AG08395 (cell line): Measurements from ENCODE around the gene PEA15.

Source experiments
- DNase-seq: peaks from one replicate; pipeline ENCODE4 v3.0.0; 2012; ENCODE audit warnings: mixed read lengths, low spot score

Gene PEA15, protein sequence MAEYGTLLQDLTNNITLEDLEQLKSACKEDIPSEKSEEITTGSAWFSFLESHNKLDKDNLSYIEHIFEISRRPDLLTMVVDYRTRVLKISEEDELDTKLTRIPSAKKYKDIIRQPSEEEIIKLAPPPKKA

DNA sequence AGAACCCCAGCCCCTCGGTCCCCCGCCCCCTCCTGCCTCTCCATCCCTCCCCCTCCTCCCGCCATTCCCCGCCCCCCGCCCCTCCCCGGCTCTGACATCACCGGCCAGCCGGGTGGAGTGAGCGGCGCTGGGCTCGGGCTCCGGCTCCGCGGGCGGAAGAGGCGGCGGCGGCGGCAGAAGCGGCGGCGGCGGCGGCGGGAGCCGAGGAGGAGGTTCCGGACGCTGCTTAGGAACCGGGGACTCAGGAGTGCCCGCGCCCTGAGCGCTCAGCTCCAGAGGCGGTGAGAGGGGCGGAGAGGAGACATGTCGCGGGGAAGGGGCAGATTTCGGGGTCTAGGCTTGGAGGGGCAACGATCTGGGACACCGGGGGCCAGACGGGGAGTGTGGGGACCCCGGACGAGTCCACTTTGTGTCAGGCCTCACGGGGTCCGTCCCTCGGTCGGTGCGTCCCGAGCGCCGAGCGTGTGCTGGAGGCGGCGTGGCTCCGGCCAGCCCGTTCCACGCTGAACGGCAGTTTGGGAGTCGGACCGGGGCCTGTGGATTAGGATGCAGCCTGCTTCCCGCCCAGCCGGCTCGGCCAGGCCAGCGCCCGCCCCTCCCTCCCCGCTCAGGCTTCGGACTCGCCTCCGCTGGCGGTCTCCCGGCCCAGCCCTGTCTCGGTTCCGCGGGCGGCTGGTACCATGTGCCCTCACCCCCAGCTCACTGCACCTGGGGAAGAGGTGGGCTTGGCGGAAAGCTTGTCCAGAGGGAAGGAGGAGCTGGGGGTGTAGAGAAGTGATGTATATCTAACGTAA lies at the start of gene PEA15:
TSS of gene PEA15 (plus strand) at position 143 of the 794 bp plus-strand sequence. CDS start 6,161 bp downstream, outside the sequence.
- DNase-seq: peak; percentile 92

DNA sequence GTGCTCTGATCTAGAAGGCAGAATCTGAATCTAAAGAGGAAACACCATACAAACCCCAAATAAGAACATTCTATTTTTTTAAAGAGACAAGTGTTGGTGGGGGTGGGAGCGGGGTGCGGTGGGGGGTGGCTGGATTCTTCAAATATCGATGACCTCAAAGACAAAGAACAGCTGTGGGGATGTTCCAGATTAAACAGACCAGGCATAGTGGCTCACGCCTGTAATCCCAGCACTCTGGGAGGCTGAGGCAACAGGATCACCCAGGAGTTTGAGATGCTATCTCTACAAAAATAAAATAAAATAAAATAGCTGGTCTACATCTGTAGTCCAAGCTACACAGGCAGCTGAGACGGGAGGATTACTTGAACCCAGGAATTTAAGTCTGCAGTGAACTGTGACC lies 48.8 kb upstream of the PEA15 start:
- DNase-seq: no peak

- no peak for DNase-seq
Measured at GRCh38 chr1:160157174-160157573, 48.0 kb upstream of the PEA15 start.

DNA sequence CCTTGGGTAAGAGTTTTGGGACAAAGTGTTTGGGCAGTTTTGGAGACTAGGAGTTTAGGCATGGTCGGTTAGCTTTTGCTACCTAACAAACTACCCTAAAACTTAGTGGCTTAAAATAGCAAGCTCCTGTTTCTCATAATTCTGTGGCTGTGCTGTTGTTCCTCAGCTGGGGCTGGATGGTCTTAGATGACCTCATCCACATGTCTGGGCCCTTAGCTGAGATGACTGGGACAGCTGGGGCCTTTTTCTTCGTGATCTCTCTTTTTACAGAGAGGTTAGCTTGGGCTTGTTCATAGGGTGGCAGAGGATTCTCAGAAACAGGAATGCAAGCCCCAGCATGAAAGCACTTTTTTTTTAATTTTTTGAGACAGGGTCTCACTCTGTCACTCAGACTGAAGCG lies 47.2 kb upstream of the PEA15 start:
- no peak for DNase-seq

DNA sequence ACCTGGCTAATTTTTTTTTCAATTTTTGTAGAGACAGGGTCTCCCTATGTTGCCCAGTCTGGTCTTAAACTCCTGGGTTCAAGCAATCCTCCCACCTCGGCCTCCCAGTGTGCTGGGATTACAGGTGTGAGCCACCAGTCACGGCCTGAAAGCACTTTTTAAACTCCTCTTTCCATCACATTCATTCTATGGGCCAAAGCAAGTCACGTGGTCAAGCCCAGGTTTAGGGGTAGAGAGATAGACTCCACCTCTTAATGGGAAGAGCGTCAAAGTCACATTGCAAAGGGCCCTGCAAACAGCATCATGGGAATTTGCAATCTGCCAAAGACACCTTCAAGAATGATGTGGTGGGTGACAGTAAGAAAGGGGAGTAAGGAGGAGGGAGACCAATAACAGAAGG lies 46.6 kb upstream of the PEA15 start:
- no peak for DNase-seq

DNA sequence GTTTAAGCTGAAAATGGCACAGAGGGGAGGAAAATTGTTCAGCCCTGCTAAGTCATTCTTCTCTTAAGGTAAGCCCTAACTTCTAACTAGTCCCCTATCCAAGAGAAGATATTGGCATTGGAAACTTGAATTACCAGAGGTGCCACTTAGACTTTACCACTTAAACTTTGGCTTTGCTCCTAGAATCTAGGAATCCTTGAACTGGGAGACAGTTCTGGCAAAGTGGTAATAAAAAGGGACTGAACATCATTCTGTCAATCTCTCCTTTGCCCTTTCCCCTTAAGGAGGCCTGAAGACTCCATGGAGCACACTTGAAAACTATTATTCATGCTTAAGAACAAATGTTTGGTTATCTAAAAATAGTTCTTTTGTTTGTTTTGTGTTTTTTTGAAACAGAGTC lies 45.3 kb upstream of the PEA15 start:
- DNase-seq: no peak

DNA sequence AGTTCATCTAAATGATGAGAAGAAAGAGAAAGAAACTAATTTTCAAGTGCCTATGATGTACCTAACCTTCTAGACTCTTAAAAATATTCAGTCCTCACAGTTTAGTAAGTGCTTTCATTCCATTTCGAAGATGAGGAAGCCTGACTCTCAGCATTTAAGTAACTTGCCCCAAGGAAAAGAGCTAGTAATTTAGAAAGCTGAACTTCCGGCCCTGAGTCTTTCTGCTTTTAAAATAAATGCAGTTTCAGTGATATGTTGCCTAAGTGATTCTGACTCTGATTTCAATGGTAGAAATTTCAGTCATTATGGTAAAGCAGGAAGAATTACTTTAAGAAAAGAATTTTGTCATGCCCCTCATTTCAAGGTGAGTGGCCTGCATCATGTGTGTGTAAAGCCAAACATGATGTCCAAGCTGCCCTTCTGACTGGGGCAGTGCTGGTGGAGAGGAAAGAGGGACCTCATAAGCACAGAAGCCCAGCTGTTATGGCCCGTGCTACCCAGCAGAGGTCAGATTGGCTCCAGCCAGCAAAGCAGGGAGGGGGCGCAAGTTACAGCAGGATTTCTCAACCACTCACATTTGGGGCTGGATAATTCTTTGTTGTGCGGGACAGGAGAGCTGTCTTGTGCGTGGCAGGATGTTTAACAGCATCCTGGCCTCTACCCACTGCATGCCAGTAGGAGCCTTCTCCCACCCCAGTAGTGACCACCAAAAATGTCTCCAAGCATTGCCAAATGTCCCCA lies 43.0 kb upstream of the PEA15 start:
- peak; percentile 42 for DNase-seq

- DNase-seq: no peak
Measured at GRCh38 chr1:160162931-160163330, 42.3 kb upstream of the PEA15 start.

DNA sequence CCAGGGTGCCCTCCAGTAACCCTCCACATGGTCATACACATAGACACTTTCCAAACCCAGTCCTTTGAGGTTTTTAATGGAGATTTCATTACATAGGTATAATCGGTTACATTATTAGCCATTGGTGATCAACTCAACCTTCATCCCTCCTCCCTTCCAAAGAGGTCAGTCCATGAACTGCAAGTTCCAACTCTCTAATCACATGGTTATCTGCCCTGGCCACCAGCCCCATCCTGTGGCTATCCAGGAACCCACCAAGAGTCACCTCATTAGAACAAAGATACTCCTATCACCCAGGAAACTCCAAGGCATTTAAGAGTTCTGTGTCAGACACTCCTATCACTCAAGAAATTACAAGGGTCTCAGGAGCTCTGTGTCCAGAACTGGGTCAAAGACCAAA lies 41.6 kb upstream of the PEA15 start:
- DNase-seq: peak; percentile 16

- DNase-seq: no peak
Measured at GRCh38 chr1:160164121-160164520, 41.1 kb upstream of the PEA15 start.

GRCh38 chr1:160166166-160166868 lies 38.9 kb upstream of the PEA15 start:
- DNase-seq: no peak

DNA sequence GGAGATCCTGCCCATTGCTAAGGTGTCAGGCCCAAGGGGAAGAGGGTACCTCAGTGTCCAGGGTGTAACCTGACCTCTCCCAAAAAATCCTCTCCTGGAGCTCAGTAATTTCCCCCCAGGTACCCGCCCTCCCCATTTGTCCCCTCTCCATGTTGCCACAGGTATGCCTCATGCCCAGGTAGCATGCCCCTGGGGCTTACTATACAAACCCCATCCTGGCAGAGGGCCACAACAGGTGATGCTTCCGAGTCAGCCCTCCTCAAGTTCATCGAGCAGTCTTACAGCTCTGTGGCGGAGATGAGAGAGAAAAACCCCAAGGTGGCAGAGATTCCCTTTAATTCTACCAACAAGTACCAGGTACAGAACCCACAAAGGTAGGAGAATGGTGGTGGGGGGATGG lies 38.1 kb upstream of the PEA15 start:
- no peak for DNase-seq

GRCh38 chr1:160167580-160167979 lies 37.6 kb upstream of the PEA15 start:
- DNase-seq: no peak

DNA sequence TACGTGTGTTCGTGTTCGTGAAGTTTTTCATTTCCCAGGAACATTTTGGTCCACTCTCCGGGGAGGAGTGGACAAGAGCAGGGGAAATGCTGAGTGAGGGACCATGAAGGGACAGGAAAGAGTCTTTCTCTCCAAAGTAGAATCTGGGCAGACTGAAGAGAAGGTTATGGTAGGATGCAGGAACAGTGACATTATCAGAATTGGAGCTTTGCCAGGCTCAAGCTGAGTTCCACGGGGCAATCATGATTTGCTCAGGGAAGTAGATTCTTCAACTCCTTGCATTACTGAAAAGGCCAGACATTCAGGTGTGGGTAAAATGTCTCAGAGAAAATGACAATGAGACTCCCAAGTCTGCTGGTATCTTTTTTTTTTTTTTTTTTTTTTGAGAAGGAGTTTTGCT lies 37.2 kb upstream of the PEA15 start:
- DNase-seq: no peak

GRCh38 chr1:160168609-160169369 lies 36.4 kb upstream of the PEA15 start:
- peak; percentile 46 for DNase-seq

DNA sequence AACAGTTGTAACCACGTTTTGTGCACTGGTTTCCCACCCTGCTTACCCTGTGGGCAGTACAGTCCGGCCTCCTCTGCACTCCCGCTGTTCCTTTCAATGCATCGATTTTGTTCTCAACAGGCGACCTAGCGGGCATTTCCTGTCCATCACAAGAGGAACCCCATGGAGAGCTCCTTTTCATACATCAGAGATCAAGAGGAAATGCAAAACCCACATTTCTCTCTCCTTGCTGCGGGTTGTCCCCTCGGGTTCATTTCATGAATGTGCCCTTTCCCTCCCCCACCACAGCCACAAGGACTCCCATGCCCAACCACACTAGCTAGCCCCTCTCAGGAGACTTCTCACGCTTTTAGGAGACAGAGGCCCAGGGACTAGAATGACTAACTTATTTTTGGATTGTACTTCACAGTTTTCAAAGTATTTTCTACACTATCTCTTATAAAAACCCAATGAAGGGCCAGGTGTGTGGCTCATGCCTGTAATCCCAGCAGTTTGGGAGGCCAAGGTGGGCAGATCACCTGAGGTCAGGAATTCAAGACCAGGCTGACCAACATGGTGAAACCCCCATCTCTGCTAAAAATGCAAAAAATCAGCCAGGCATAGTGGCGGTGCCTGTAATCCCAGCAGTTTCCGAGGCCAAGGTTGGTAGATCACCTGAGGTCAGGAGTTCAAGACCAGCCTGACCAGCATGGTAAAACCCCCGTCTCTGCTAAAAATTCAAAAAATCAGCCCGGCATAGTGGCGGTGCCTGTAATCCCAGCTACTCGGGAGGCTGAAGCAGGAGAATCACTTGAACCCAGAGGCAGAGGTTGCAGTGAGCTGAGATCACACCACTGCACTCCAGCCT lies 35.4 kb upstream of the PEA15 start:
- DNase-seq: no peak

GRCh38 chr1:160171354-160171753 lies 33.8 kb upstream of the PEA15 start:
- peak; percentile 85 for DNase-seq

GRCh38 chr1:160171980-160172379 lies 33.2 kb upstream of the PEA15 start:
- DNase-seq: no peak

DNA sequence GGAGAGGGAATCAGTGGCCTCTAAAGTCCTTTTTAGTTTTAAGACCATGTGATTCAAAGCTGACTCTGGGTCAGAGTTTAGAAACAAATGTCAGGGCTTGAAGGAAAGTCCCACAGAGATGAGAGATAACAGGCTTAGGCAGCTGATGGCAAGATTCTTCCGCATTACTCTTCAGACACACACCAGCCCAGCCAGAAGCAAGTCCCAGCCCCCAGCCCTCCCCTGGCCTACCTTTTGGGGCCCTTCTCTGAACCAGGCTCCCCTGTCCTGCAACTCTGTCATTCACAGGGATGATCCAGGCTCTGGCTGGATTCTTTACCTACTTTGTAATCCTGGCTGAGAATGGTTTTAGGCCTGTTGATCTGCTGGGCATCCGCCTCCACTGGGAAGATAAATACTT lies 28.0 kb upstream of the PEA15 start:
- no peak for DNase-seq

DNA sequence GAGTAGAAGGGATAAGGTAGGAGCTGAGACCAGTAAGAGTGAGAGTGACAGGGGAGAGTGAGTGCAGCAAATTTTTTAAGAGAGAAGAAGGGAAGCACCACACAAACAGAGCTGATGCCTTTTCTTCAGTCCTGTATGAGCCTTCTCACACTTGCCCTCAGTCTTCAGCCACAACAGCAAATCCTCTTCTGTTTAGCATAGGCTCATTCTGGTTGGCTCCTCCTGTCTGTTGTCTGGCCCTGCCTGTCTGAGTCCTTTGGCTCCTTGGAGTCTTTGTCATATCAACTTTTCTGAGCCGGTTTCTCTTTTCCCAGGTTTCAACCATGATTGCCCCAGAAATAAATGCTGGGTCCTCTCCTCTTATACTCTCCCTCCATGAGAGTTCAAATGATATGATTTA lies 27.5 kb upstream of the PEA15 start:
- no peak for DNase-seq

- DNase-seq: no peak
Measured at GRCh38 chr1:160178731-160179130, 26.5 kb upstream of the PEA15 start.
